ENCODE data around the gene GTPBP1. TPM values are rescaled to one million over a fixed set of nuclear protein-coding genes. Genes with fewer than 3 reads are reported as not detected.

GTPBP1 gene
- total RNA-seq (2014; rRNA removed; shearing (Covaris generic)), result 30.5 and 35.9 TPM in 2 replicates

- in situ Hi-C loops (cut with HindIII; ENCODE audit: low sequenced_read_pairs), result no loop called here
These were observed at the start of gene GTPBP1 for GRCh38 chr22:38705235-38706100. Gene GTPBP1 (plus strand): TSS chr22:38705944. CDS start chr22:38705956, 12 bp downstream.

GRCh38 chr22:38656256-38657044 lies 49.3 kb upstream of the GTPBP1 start, which contains the start of the genes CBY1 and FAM227A:
Gene CBY1 (plus strand): TSS chr22:38656638. CDS start chr22:38668055, 11,417 bp downstream.
Gene FAM227A (minus strand): TSS chr22:38656392. CDS start chr22:38650168, 6,224 bp downstream.
- in situ Hi-C loops (cut with HindIII; ENCODE audit: low sequenced_read_pairs), result no loop called here

More at GRCh38 chr22:38705235-38706100, at the start of gene GTPBP1:
- peak; percentile 100 for DNase-seq (ENCODE audit: low spot score)

GRCh38 chr22:38657045-38657909 lies 48.5 kb upstream of the GTPBP1 start:
- in situ Hi-C loops (cut with HindIII; ENCODE audit: low sequenced_read_pairs), result no loop called here
- DNase-seq (ENCODE audit: low spot score), result peak; percentile 44

More at GRCh38 chr22:38656256-38657044, 49.3 kb upstream of the GTPBP1 start, which contains the start of the genes CBY1 and FAM227A:
- peak; percentile 87 for DNase-seq (ENCODE audit: low spot score)

GRCh38 chr22:38674888-38675287 lies 30.9 kb upstream of the GTPBP1 start:
- peak; percentile 36 for DNase-seq (ENCODE audit: low spot score)
- in situ Hi-C loops (cut with HindIII; ENCODE audit: low sequenced_read_pairs), result no loop called here

GRCh38 chr22:38675833-38676232 lies 29.9 kb upstream of the GTPBP1 start:
- in situ Hi-C loops (cut with HindIII; ENCODE audit: low sequenced_read_pairs), result no loop called here

GRCh38 chr22:38681582-38682335 lies 24.0 kb upstream of the GTPBP1 start, which contains the start of gene TOMM22:
Gene TOMM22 (plus strand): TSS chr22:38681957. CDS start chr22:38681979, 22 bp downstream.
- peak; percentile 91 for DNase-seq (ENCODE audit: low spot score)
- in situ Hi-C loops (cut with HindIII; ENCODE audit: low sequenced_read_pairs), result no loop called here

More at GRCh38 chr22:38675833-38676232, 29.9 kb upstream of the GTPBP1 start:
- no peak for DNase-seq (ENCODE audit: low spot score)

GRCh38 chr22:38684895-38685294 lies 20.8 kb upstream of the GTPBP1 start:
- DNase-seq (ENCODE audit: low spot score), result no peak
- in situ Hi-C loops (cut with HindIII; ENCODE audit: low sequenced_read_pairs), result no loop called here

GRCh38 chr22:38685761-38686160 lies 20.0 kb upstream of the GTPBP1 start:
- in situ Hi-C loops (cut with HindIII; ENCODE audit: low sequenced_read_pairs), result no loop called here
- no peak for DNase-seq (ENCODE audit: low spot score)

- in situ Hi-C loops (cut with HindIII; ENCODE audit: low sequenced_read_pairs), result no loop called here
- DNase-seq (ENCODE audit: low spot score), result no peak
These were observed 16.1 kb upstream of the GTPBP1 start for GRCh38 chr22:38689651-38690050.

GRCh38 chr22:38694049-38694448 lies 11.7 kb upstream of the GTPBP1 start:
- no peak for DNase-seq (ENCODE audit: low spot score)
- in situ Hi-C loops (cut with HindIII; ENCODE audit: low sequenced_read_pairs), result no loop called here

- in situ Hi-C loops (cut with HindIII; ENCODE audit: low sequenced_read_pairs), result no loop called here
- DNase-seq (ENCODE audit: low spot score), result no peak
These were observed 10.8 kb upstream of the GTPBP1 start for GRCh38 chr22:38694940-38695339.

GRCh38 chr22:38696606-38697424 lies 8.9 kb upstream of the GTPBP1 start:
- DNase-seq (ENCODE audit: low spot score), result peak; percentile 17
- in situ Hi-C loops (cut with HindIII; ENCODE audit: low sequenced_read_pairs), result no loop called here

- peak; percentile 31 for DNase-seq (ENCODE audit: low spot score)
These were observed 8.2 kb upstream of the GTPBP1 start for GRCh38 chr22:38697425-38698089.

GRCh38 chr22:38698407-38699094 lies 7.2 kb upstream of the GTPBP1 start:
- in situ Hi-C loops (cut with HindIII; ENCODE audit: low sequenced_read_pairs), result no loop called here
- DNase-seq (ENCODE audit: low spot score), result no peak

More at GRCh38 chr22:38697425-38698089, 8.2 kb upstream of the GTPBP1 start:
- in situ Hi-C loops (cut with HindIII; ENCODE audit: low sequenced_read_pairs), result no loop called here

GRCh38 chr22:38699143-38699542 lies 6.6 kb upstream of the GTPBP1 start:
- in situ Hi-C loops (cut with HindIII; ENCODE audit: low sequenced_read_pairs), result no loop called here
- peak; percentile 17 for DNase-seq (ENCODE audit: low spot score)

GRCh38 chr22:38699784-38700183 lies 6.0 kb upstream of the GTPBP1 start:
- peak; percentile 34 for DNase-seq (ENCODE audit: low spot score)
- in situ Hi-C loops (cut with HindIII; ENCODE audit: low sequenced_read_pairs), result no loop called here

All from G401 (cell line).